ENCODE data around the gene CAPG.

DNA sequence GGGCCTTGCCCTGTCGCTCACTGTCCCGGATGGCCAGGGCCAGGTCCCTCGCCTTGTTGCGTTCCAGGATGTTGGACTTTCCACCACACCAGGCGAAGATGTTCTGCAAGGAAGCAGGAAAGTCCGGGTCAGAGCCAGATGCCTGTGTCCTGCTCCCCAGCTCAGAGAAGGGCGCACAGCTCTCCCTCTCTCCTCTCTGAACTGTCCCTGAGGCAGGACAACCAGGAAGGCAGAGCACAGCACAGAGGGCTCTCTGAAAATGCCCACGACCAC, 11.0 kb downstream of the CAPG start:
- TF ChIP-seq, protein P1, sequence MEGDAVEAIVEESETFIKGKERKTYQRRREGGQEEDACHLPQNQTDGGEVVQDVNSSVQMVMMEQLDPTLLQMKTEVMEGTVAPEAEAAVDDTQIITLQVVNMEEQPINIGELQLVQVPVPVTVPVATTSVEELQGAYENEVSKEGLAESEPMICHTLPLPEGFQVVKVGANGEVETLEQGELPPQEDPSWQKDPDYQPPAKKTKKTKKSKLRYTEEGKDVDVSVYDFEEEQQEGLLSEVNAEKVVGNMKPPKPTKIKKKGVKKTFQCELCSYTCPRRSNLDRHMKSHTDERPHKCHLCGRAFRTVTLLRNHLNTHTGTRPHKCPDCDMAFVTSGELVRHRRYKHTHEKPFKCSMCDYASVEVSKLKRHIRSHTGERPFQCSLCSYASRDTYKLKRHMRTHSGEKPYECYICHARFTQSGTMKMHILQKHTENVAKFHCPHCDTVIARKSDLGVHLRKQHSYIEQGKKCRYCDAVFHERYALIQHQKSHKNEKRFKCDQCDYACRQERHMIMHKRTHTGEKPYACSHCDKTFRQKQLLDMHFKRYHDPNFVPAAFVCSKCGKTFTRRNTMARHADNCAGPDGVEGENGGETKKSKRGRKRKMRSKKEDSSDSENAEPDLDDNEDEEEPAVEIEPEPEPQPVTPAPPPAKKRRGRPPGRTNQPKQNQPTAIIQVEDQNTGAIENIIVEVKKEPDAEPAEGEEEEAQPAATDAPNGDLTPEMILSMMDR (IDR thresholded peaks at IDR 0.05), result no peak
- TF ChIP-seq POLR2AphosphoS5 (IDR thresholded peaks at IDR 0.05) (no peak), EP300 (IDR thresholded peaks at IDR 0.05) (no peak), POLR2A (IDR thresholded peaks at IDR 0.05) (no peak)

All from sigmoid colon (tissue), 4 donors.